ENCODE data around the gene TRMT13.

Gene TRMT13

GRCh38 chr1:100132566-100133477, at the start of gene TRMT13, which contains the start of gene SASS6:
TRMT13 (plus strand) TSS chr1:100133163; CDS start chr1:100133169, 6 bp downstream.
SASS6 (minus strand) TSS chr1:100132930; CDS start chr1:100132814, 116 bp downstream.
- peak; percentile 96 for DNase-seq

GRCh38 chr1:100087396-100087795, 45.6 kb upstream of the TRMT13 start:
- DNase-seq, result no peak

- no peak for DNase-seq
Measured at GRCh38 chr1:100089082-100089481, 43.9 kb upstream of the TRMT13 start.

- DNase-seq, result no peak
Measured at GRCh38 chr1:100090471-100090870, 42.5 kb upstream of the TRMT13 start.

GRCh38 chr1:100100202-100100601, 32.8 kb upstream of the TRMT13 start:
- DNase-seq, result no peak

GRCh38 chr1:100101564-100101963, 31.4 kb upstream of the TRMT13 start:
- DNase-seq, result no peak

- no peak for DNase-seq
Measured at GRCh38 chr1:100107696-100108095, 25.3 kb upstream of the TRMT13 start.

GRCh38 chr1:100109554-100110066, 23.4 kb upstream of the TRMT13 start:
- no peak for DNase-seq

- DNase-seq, result no peak
Measured at GRCh38 chr1:100115524-100115923, 17.4 kb upstream of the TRMT13 start.

GRCh38 chr1:100122177-100122576, 10.8 kb upstream of the TRMT13 start:
- no peak for DNase-seq

GRCh38 chr1:100127226-100127625, 5.7 kb upstream of the TRMT13 start:
- no peak for DNase-seq

GRCh38 chr1:100130552-100131077, 2.3 kb upstream of the TRMT13 start:
- DNase-seq, result no peak

- DNase-seq, result no peak
Measured at GRCh38 chr1:100131623-100132022, 1.3 kb upstream of the TRMT13 start.

- no peak for DNase-seq
Measured at GRCh38 chr1:100134872-100135271, 1.9 kb downstream of the TRMT13 start.

- no peak for DNase-seq
Measured at GRCh38 chr1:100137602-100138001, 4.6 kb downstream of the TRMT13 start.

- no peak for DNase-seq
Measured at GRCh38 chr1:100141192-100141591, 8.2 kb downstream of the TRMT13 start.

- no peak for DNase-seq
Measured at GRCh38 chr1:100142343-100142742, 9.4 kb downstream of the TRMT13 start.

GRCh38 chr1:100145116-100145515, 12.2 kb downstream of the TRMT13 start:
- no peak for DNase-seq

- DNase-seq, result no peak
Measured at GRCh38 chr1:100146958-100147357, 14.0 kb downstream of the TRMT13 start.

GRCh38 chr1:100147875-100148274, 14.9 kb downstream of the TRMT13 start:
- DNase-seq, result no peak

GRCh38 chr1:100151679-100152078, 18.7 kb downstream of the TRMT13 start:
- DNase-seq, result no peak

GRCh38 chr1:100152271-100152670, 19.3 kb downstream of the TRMT13 start:
- no peak for DNase-seq

- no peak for DNase-seq
Measured at GRCh38 chr1:100162881-100163280, 29.9 kb downstream of the TRMT13 start.

GRCh38 chr1:100164216-100164615, 31.3 kb downstream of the TRMT13 start:
- DNase-seq, result no peak

Data from DMS153 (cell line).